NCI-H524 (cell line): ENCODE data around the gene SMOC2.

Source experiments
- DNase-seq, 2 experiments: peaks; one replicate each; lab custom pipeline; 2025; lab: John Stamatoyannopoulos, UW

SMOC2 gene

GRCh38 chr6:168415098-168415992 is 25.6 kb upstream of the SMOC2 start:
- peak in 1 of 2 experiments; percentile 65 for DNase-seq

- DNase-seq: no peak
These were observed 24.9 kb upstream of the SMOC2 start for GRCh38 chr6:168415993-168416530.

GRCh38 chr6:168416531-168416930 is 24.5 kb upstream of the SMOC2 start:
- no peak for DNase-seq

GRCh38 chr6:168417191-168417590 is 23.8 kb upstream of the SMOC2 start:
- peak in 1 of 2 experiments; percentile 15 for DNase-seq

- peak; percentile 15 to 46 for DNase-seq
These were observed 23.1 kb upstream of the SMOC2 start for GRCh38 chr6:168417679-168418557.

GRCh38 chr6:168418711-168419121 is 22.3 kb upstream of the SMOC2 start:
- no peak for DNase-seq

GRCh38 chr6:168419569-168419968 is 21.4 kb upstream of the SMOC2 start:
- no peak for DNase-seq

- DNase-seq: no peak
These were observed 20.9 kb upstream of the SMOC2 start for GRCh38 chr6:168420084-168420483.

GRCh38 chr6:168420706-168421105 is 20.3 kb upstream of the SMOC2 start:
- no peak for DNase-seq

GRCh38 chr6:168427184-168427583 is 13.8 kb upstream of the SMOC2 start:
- no peak for DNase-seq

GRCh38 chr6:168428052-168428826 is 12.7 kb upstream of the SMOC2 start:
- no peak for DNase-seq

GRCh38 chr6:168428863-168429262 is 12.1 kb upstream of the SMOC2 start:
- no peak for DNase-seq

- DNase-seq: no peak
These were observed 8.8 kb upstream of the SMOC2 start for GRCh38 chr6:168432196-168432595.

- no peak for DNase-seq
These were observed 7.1 kb upstream of the SMOC2 start for GRCh38 chr6:168433898-168434297.

- no peak for DNase-seq
These were observed 6.5 kb upstream of the SMOC2 start for GRCh38 chr6:168434505-168434904.

GRCh38 chr6:168437751-168438150 is 3.2 kb upstream of the SMOC2 start:
- DNase-seq: no peak

- DNase-seq: no peak
These were observed 2.0 kb upstream of the SMOC2 start for GRCh38 chr6:168438783-168439520.

- no peak for DNase-seq
These were observed 1.1 kb upstream of the SMOC2 start for GRCh38 chr6:168439794-168440450.

GRCh38 chr6:168441434-168442391 is 729 bp downstream of the SMOC2 start:
- DNase-seq: peak in 1 of 2 experiments; percentile 38
